Bronchial epithelial cell (primary cell): ENCODE measurements around the gene CHSY1. TPM values are rescaled to one million over a fixed set of nuclear protein-coding genes. Genes with fewer than 3 reads are reported as not detected.

Source experiments
- DNase-seq: peaks from one replicate; pipeline ENCODE4 v3.0.0-alpha.2; 2010; ENCODE audit warnings: low read depth
- FAIRE-seq: peaks from 2 replicates; lab custom pipeline; 2011; peaks lifted over from hg19 to GRCh38; lab: Jason Lieb, UNC
- H3K27me3 ChIP-seq: 2 replicates; pipeline ENCODE4 v1.5.1; 2011; ENCODE audit warnings: low read length; ENCODE audit not compliant: control insufficient read depth, insufficient read depth
- H3K36me3 ChIP-seq: 2 replicates; pipeline ENCODE4 v1.5.1; 2011; ENCODE audit warnings: low read length; ENCODE audit not compliant: control insufficient read depth, insufficient read depth
- H3K4me3 ChIP-seq: 2 replicates; pipeline ENCODE4 v1.5.1; 2011; ENCODE audit warnings: mild to moderate bottlenecking, low read depth, low read length, control low read depth
- total RNA-seq: library from RNA; depleted of rRNA; stranded (reverse); fragments of >200 nt; gene quantifications from 2 replicates; pipeline ENCODE4 v1.2.1, GENCODE V29; 2014
- TF ChIP-seq, protein P1 (sequence below): IDR thresholded peaks from 2 replicates; pipeline ENCODE4 v1.5.1; 2011; ENCODE audit warnings: mild to moderate bottlenecking, moderate library complexity, low read length, control low read depth, inconsistent platforms; ENCODE audit not compliant: insufficient read depth, severe bottlenecking

Gene CHSY1
- total RNA-seq, 1 donor from 2014 or later = 21.6 TPM

DNA sequence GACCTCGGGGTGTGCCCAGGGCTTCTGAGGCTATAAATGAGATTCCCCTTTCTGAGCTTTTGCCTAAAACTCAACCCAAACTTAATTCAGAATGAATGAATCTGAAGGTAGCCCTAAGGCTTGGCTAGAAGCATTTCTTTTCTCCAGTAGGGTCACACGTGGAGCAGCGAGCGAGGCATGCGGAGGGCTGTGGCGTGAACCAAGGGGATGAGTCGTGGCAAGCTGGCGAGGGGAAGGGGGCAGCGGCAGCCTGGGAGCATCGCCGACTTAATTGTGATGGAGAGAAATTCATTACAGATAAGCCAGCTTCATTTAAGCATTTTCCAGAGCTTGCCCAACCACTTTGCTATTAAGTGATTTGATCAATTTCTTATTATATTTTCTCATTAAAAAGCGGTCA lies 79.9 kb downstream of the CHSY1 start:
- Histone ChIP-seq H3K4me3 (no peak overlapping the region), H3K36me3 (no peaks in the 10 kb centered on the region), H3K27me3 (no peaks in the 10 kb centered on the region)
- no peak for DNase-seq
- FAIRE-seq = no peak
- TF ChIP-seq, protein P1, sequence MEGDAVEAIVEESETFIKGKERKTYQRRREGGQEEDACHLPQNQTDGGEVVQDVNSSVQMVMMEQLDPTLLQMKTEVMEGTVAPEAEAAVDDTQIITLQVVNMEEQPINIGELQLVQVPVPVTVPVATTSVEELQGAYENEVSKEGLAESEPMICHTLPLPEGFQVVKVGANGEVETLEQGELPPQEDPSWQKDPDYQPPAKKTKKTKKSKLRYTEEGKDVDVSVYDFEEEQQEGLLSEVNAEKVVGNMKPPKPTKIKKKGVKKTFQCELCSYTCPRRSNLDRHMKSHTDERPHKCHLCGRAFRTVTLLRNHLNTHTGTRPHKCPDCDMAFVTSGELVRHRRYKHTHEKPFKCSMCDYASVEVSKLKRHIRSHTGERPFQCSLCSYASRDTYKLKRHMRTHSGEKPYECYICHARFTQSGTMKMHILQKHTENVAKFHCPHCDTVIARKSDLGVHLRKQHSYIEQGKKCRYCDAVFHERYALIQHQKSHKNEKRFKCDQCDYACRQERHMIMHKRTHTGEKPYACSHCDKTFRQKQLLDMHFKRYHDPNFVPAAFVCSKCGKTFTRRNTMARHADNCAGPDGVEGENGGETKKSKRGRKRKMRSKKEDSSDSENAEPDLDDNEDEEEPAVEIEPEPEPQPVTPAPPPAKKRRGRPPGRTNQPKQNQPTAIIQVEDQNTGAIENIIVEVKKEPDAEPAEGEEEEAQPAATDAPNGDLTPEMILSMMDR = no peak

DNA sequence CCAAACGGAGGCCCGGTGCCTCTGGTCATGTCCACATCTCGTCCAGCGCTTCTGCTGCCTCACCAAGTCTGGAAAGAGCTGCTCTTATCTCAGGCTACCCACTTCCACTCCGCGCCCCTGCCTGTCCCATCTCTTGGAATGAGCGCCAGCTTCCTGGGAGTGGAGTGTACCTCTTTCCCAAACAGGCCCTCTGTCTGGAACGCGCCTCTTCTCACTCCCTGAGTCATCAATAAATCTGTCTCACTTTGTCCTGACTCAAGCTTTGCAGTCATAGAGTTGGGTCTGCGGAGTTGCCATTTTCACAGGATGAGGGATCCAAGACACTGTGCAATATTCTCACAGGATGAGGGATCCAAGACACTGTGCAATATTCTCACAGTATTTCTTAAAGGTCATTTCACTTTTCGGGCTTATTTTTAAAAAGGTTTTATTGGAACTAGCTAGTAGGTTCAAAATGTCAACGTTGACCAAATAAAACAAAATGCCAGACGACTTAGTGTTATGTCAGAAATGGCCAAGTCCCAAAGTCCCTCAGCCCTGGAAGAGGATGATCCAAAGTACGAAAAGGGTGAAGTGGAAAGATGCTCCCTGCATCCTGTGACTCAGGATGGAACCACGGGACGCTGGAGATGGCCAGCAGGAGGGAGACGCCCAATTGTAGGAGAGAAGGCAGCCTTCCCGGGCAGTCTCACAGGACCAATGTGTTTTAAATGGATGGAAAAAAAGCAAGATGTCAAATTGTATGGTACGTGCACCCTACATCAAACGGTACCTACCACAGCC lies 81.1 kb downstream of the CHSY1 start:
- no peaks in the 10 kb centered on the region for H3K36me3 ChIP-seq
- FAIRE-seq = no peak
- peak; percentile 87 for DNase-seq
- TF ChIP-seq, protein P1 = no peak
- no peaks in the 10 kb centered on the region for H3K27me3 ChIP-seq
- no peak overlapping the region for H3K4me3 ChIP-seq

DNA sequence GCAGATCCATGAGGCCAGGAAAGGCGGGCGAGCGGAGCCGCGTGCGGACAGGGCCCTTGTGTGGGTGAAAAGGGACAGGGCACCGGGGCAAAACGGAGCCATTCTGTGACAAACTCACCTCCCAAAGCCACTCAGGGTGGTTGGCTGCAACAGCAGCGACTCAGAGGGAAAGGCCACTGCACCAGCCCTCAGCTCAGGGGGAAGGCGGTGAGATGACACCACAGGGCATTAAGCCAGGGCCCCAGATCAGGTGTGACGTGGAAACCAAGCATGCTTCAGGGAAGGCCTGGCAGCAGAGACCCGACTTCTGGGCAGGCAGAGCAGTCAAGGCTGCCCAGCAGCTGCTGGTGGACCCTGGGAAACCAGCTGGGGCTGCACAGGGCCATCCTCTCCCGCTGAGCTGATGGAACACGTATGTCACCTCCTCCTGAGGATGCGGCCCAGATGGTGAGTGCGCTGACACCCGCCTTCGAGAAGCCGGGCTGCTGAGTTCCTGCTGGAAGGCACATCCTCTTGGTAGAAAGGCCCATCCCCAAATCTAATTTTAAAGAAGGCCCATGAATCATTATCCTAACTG lies 82.3 kb downstream of the CHSY1 start:
- TF ChIP-seq, protein P1 = no peak
- FAIRE-seq = no peak

DNA sequence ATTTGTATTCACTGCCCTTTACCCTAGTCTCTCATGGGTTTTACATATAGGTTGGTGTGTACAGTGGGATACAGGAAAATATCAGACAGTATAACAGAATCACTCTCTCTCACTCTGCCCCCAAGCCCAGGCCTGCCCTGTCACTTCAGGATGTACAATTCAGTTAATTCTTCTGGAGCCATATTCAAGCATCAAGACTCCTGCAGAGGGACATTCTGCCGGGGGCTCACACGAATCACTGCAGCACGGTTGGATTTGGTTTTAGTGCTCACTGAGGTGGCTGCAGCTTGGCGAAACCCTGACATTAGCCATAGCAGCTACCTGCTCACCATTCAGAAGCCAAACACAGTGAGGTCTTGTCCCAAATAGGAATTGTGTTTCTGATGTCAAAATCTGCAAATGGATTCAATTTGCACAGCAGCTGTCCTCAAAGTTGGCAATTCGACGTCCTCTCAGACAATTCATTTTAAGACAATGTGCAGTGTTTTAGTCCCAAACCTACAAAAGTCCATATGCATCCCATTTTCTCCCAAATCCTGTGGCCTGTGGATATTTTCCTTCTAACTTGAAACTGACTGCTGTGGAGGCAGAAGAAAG lies 82.9 kb downstream of the CHSY1 start:
- TF ChIP-seq, protein P1 = no peak
- DNase-seq (no peak), FAIRE-seq (no peak)
- Histone ChIP-seq H3K36me3 (no peaks in the 10 kb centered on the region), H3K27me3 (no peaks in the 10 kb centered on the region), H3K4me3 (no peak overlapping the region)

More for the DNA sequence above, 82.3 kb downstream of the CHSY1 start:
- Histone ChIP-seq H3K36me3 (no peaks in the 10 kb centered on the region), H3K4me3 (no peak overlapping the region), H3K27me3 (no peaks in the 10 kb centered on the region)
- no peak for DNase-seq

DNA sequence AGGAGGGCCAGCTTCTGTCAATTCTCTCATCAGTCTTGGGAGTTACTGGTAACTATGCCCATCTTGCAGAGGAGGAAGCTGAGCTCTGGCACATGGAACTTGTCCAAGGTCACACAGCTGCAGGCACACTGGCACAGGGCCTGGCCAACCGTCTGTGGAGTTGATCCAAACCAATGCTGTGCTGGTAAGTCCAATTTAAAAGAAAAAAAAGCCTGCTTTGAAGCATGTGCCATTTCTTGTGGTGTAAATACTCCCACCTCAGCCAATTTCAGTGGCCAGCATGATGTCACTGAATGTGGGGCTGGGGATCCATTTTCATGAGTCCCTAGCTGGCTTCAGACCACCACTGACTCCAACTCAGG lies 83.4 kb downstream of the CHSY1 start:
- no peak overlapping the region for H3K4me3 ChIP-seq
- no peaks in the 10 kb centered on the region for H3K36me3 ChIP-seq
- no peaks in the 10 kb centered on the region for H3K27me3 ChIP-seq
- DNase-seq = no peak
- TF ChIP-seq, protein P1 = no peak
- FAIRE-seq = no peak
